GM18498 (cell line): ENCODE results near the gene FBXO44.

Source experiments
- ATAC-seq: cut with Tn5 transposase; IDR thresholded peaks from one replicate; pipeline ENCODE4 v1.9.1; 2021; ENCODE audit warnings: mild to moderate bottlenecking, moderate library complexity; ENCODE audit not compliant: unreplicated experiment

The FBXO44 gene

GRCh38 chr1:11657654-11658053 is 3.0 kb downstream of the FBXO44 start:
- ATAC-seq = no peak

- no peak for ATAC-seq
Measured at GRCh38 chr1:11658542-11658941, 3.9 kb downstream of the FBXO44 start.

- ATAC-seq = no peak
Measured at GRCh38 chr1:11659748-11660147, 5.1 kb downstream of the FBXO44 start.

GRCh38 chr1:11661103-11661502 is 6.4 kb downstream of the FBXO44 start:
- no peak for ATAC-seq

- peak; percentile 54 for ATAC-seq
Measured at GRCh38 chr1:11664336-11665065, 9.8 kb downstream of the FBXO44 start.

- ATAC-seq = no peak
Measured at GRCh38 chr1:11668516-11668915, 13.8 kb downstream of the FBXO44 start.

- no peak for ATAC-seq
Measured at GRCh38 chr1:11670747-11671146, 16.1 kb downstream of the FBXO44 start.

GRCh38 chr1:11671205-11671543 is 16.5 kb downstream of the FBXO44 start:
- no peak for ATAC-seq

- ATAC-seq = no peak
Measured at GRCh38 chr1:11671544-11672286, 17.0 kb downstream of the FBXO44 start.

- no peak for ATAC-seq
Measured at GRCh38 chr1:11673089-11673769, 18.6 kb downstream of the FBXO44 start.

- no peak for ATAC-seq
Measured at GRCh38 chr1:11674488-11674887, 19.8 kb downstream of the FBXO44 start.

GRCh38 chr1:11675325-11675724 is 20.6 kb downstream of the FBXO44 start:
- ATAC-seq = no peak

- no peak for ATAC-seq
Measured at GRCh38 chr1:11676386-11677103, 21.9 kb downstream of the FBXO44 start.

- ATAC-seq = no peak
Measured at GRCh38 chr1:11678442-11678841, 23.8 kb downstream of the FBXO44 start.

GRCh38 chr1:11680270-11681070 is 25.8 kb downstream of the FBXO44 start:
- ATAC-seq = peak; percentile 26

GRCh38 chr1:11681071-11681771 is 26.5 kb downstream of the FBXO44 start, which contains the start of gene MAD2L2:
MAD2L2 (minus strand) TSS chr1:11681148; CDS start chr1:11680601, 547 bp downstream.
- ATAC-seq = peak; percentile 86

GRCh38 chr1:11682287-11682771 is 27.7 kb downstream of the FBXO44 start:
- ATAC-seq = no peak

- ATAC-seq = no peak
Measured at GRCh38 chr1:11682799-11683198, 28.1 kb downstream of the FBXO44 start.

GRCh38 chr1:11684070-11684469 is 29.4 kb downstream of the FBXO44 start:
- no peak for ATAC-seq
